Transverse colon (tissue), 3 donors: ENCODE data around the gene CYP4F3.

ENCODE experiments used
- EP300 ChIP-seq: sonication (generic); formaldehyde crosslinking; IDR thresholded peaks from one replicate; pipeline ENCODE4 v1.6.1; 2017; ENCODE audit warnings: antibody characterized with exemption, low read depth
- POLR2A ChIP-seq: fragments of 450-650 bp; IDR thresholded peaks from one replicate; pipeline ENCODE4 v1.6.1; 2016; ENCODE audit warnings: antibody characterized with exemption, mild to moderate bottlenecking, moderate library complexity
- TF ChIP-seq, protein P1 (sequence below), 5 experiments: fragments of 200-600 bp in 3 of 5; fragments of 450-650 bp in 2 of 5; sonication (generic) in 3 of 5; IDR thresholded peaks; 1 replicate in 2 of 5; 2 replicates in 3 of 5; pipeline ENCODE4 v1.5.1; 2016 to 2017; ENCODE audit warnings: antibody characterized with exemption in 5 of 5, inconsistent platforms in 3 of 5, mild to moderate bottlenecking in 2 of 5, moderate library complexity in 1 of 5

DNA sequence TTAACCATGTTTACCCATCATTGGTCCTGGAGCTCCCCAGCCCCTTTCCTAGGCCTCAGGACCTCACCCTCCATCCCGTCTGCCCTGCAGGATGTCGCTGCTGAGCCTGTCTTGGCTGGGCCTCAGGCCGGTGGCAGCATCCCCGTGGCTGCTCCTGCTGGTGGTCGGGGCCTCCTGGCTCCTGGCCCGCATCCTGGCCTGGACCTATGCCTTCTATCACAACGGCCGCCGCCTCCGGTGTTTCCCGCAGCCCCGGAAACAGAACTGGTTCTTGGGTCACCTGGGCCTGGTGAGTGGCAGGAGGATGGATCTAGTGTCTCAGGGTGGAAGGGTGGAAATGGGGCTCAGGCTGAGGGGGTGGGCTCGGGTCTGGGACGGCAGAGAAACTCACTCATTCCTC, 25.2 kb upstream of the CYP4F3 start:
- no peak for TF ChIP-seq EP300
- TF ChIP-seq, protein P1, sequence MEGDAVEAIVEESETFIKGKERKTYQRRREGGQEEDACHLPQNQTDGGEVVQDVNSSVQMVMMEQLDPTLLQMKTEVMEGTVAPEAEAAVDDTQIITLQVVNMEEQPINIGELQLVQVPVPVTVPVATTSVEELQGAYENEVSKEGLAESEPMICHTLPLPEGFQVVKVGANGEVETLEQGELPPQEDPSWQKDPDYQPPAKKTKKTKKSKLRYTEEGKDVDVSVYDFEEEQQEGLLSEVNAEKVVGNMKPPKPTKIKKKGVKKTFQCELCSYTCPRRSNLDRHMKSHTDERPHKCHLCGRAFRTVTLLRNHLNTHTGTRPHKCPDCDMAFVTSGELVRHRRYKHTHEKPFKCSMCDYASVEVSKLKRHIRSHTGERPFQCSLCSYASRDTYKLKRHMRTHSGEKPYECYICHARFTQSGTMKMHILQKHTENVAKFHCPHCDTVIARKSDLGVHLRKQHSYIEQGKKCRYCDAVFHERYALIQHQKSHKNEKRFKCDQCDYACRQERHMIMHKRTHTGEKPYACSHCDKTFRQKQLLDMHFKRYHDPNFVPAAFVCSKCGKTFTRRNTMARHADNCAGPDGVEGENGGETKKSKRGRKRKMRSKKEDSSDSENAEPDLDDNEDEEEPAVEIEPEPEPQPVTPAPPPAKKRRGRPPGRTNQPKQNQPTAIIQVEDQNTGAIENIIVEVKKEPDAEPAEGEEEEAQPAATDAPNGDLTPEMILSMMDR (IDR thresholded peaks at IDR 0.05), result no peak
- no peak for TF ChIP-seq POLR2A
